NB4 (cell line): ENCODE results near the gene DHX38.

Source experiments
- POLR2A ChIP-seq: IDR thresholded peaks from 2 replicates; pipeline ENCODE4 v1.6.1; 2011; ENCODE audit warnings: mild to moderate bottlenecking; ENCODE audit not compliant: insufficient read length; ENCODE audit errors: extremely low read depth
- TF ChIP-seq, protein P1 (sequence below): IDR thresholded peaks from one replicate; pipeline ENCODE4 v1.5.1; 2012; ENCODE audit warnings: low read depth, low read length
- TF ChIP-seq, protein P2 (sequence below): IDR thresholded peaks from 2 replicates; pipeline ENCODE4 v1.6.1; 2011; ENCODE audit warnings: low read depth, low read length

DNA sequence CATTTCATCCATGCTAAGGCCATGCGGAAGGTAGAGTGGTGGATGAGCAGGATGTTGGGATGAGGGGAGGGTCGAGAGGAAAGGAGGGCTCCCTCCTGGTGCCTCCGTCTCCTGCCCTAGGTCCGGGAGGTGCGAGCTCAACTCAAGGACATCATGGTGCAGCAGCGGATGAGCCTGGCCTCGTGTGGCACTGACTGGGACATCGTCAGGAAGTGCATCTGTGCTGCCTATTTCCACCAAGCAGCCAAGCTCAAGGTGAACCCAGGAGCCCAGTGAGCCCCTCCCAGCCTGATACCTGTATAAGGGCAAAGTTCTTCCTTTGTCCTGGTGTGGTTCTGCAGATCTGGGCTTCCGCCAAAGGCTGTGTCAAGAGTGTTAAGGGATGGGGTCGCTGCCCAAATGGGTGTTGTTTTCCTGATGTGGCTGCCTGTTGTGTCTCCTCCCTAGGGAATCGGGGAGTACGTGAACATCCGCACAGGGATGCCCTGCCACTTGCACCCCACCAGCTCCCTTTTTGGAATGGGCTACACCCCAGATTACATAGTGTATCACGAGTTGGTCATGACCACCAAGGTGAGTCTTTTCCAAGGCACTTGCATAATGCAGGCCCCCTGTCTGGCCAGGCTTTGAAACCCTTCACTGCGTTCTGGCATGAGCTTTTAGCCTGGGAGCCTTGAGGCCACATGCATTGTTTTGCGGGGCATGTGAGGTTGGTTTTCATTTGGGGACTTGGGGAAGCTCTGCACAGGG, 14.9 kb downstream of the DHX38 start:
- TF ChIP-seq POLR2A, result no peak
- TF ChIP-seq, protein P1, sequence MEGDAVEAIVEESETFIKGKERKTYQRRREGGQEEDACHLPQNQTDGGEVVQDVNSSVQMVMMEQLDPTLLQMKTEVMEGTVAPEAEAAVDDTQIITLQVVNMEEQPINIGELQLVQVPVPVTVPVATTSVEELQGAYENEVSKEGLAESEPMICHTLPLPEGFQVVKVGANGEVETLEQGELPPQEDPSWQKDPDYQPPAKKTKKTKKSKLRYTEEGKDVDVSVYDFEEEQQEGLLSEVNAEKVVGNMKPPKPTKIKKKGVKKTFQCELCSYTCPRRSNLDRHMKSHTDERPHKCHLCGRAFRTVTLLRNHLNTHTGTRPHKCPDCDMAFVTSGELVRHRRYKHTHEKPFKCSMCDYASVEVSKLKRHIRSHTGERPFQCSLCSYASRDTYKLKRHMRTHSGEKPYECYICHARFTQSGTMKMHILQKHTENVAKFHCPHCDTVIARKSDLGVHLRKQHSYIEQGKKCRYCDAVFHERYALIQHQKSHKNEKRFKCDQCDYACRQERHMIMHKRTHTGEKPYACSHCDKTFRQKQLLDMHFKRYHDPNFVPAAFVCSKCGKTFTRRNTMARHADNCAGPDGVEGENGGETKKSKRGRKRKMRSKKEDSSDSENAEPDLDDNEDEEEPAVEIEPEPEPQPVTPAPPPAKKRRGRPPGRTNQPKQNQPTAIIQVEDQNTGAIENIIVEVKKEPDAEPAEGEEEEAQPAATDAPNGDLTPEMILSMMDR, result no peak
- TF ChIP-seq, protein P2, sequence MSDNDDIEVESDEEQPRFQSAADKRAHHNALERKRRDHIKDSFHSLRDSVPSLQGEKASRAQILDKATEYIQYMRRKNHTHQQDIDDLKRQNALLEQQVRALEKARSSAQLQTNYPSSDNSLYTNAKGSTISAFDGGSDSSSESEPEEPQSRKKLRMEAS, result no peak
